Measurements from ENCODE around the gene OR6N2.

The OR6N2 gene

GRCh38 chr1:158809256-158809655, 28.3 kb upstream of the OR6N2 start:
- DNase-seq (ENCODE audit: insufficient read length) (no peak), FAIRE-seq (no peak)
- TF ChIP-seq POLR2A (IDR thresholded peaks at IDR 0.05; ENCODE audit: low read depth, low read length) (no peak), TAF1 (IDR thresholded peaks at IDR 0.05; ENCODE audit: borderline replicate concordance, low read depth, low read length) (no peak), POLR2AphosphoS5 (IDR thresholded peaks at IDR 0.05; ENCODE audit: low read depth, low read length) (no peak)

- TF ChIP-seq TAF1 (IDR thresholded peaks at IDR 0.05; ENCODE audit: borderline replicate concordance, low read depth, low read length) (no peak), POLR2AphosphoS5 (IDR thresholded peaks at IDR 0.05; ENCODE audit: low read depth, low read length) (no peak), POLR2A (IDR thresholded peaks at IDR 0.05; ENCODE audit: low read depth, low read length) (no peak)
- FAIRE-seq (no peak), DNase-seq (ENCODE audit: insufficient read length) (no peak)
Measured at GRCh38 chr1:158806916-158807536, 26.0 kb upstream of the OR6N2 start.

GRCh38 chr1:158803678-158804077, 22.7 kb upstream of the OR6N2 start:
- no peak for TF ChIP-seq POLR2AphosphoS5 (IDR thresholded peaks at IDR 0.05; ENCODE audit: low read depth, low read length)
- TF ChIP-seq TAF1 (IDR thresholded peaks at IDR 0.05; ENCODE audit: borderline replicate concordance, low read depth, low read length), result no peak
- TF ChIP-seq POLR2A (IDR thresholded peaks at IDR 0.05; ENCODE audit: low read depth, low read length), result no peak
- FAIRE-seq (no peak), DNase-seq (ENCODE audit: insufficient read length) (no peak)

GRCh38 chr1:158801396-158801795, 20.4 kb upstream of the OR6N2 start:
- no peak for TF ChIP-seq TAF1 (IDR thresholded peaks at IDR 0.05; ENCODE audit: borderline replicate concordance, low read depth, low read length)
- no peak for DNase-seq (ENCODE audit: insufficient read length)
- FAIRE-seq, result no peak

GRCh38 chr1:158800526-158800925, 19.5 kb upstream of the OR6N2 start:
- TF ChIP-seq POLR2A (IDR thresholded peaks at IDR 0.05; ENCODE audit: low read depth, low read length), result no peak
- no peak for TF ChIP-seq POLR2AphosphoS5 (IDR thresholded peaks at IDR 0.05; ENCODE audit: low read depth, low read length)
- TF ChIP-seq TAF1 (IDR thresholded peaks at IDR 0.05; ENCODE audit: borderline replicate concordance, low read depth, low read length), result no peak
- DNase-seq (ENCODE audit: insufficient read length) (no peak), FAIRE-seq (peak; percentile 5)

GRCh38 chr1:158799689-158800088, 18.7 kb upstream of the OR6N2 start:
- DNase-seq (ENCODE audit: insufficient read length), result no peak
- no peak for TF ChIP-seq POLR2A (IDR thresholded peaks at IDR 0.05; ENCODE audit: low read depth, low read length)
- TF ChIP-seq POLR2AphosphoS5 (IDR thresholded peaks at IDR 0.05; ENCODE audit: low read depth, low read length), result no peak
- no peak for TF ChIP-seq TAF1 (IDR thresholded peaks at IDR 0.05; ENCODE audit: borderline replicate concordance, low read depth, low read length)
- no peak for FAIRE-seq

- TF ChIP-seq POLR2A (IDR thresholded peaks at IDR 0.05; ENCODE audit: low read depth, low read length) (no peak), POLR2AphosphoS5 (IDR thresholded peaks at IDR 0.05; ENCODE audit: low read depth, low read length) (no peak), TAF1 (IDR thresholded peaks at IDR 0.05; ENCODE audit: borderline replicate concordance, low read depth, low read length) (no peak)
- DNase-seq (ENCODE audit: insufficient read length), result no peak
- no peak for FAIRE-seq
Measured at GRCh38 chr1:158798531-158798930, 17.5 kb upstream of the OR6N2 start.

- FAIRE-seq, result no peak
- no peak for DNase-seq (ENCODE audit: insufficient read length)
- TF ChIP-seq POLR2A (IDR thresholded peaks at IDR 0.05; ENCODE audit: low read depth, low read length) (no peak), POLR2AphosphoS5 (IDR thresholded peaks at IDR 0.05; ENCODE audit: low read depth, low read length) (no peak), TAF1 (IDR thresholded peaks at IDR 0.05; ENCODE audit: borderline replicate concordance, low read depth, low read length) (no peak)
Measured at GRCh38 chr1:158794247-158794646, 13.2 kb upstream of the OR6N2 start.

GRCh38 chr1:158793604-158794003, 12.6 kb upstream of the OR6N2 start:
- DNase-seq (ENCODE audit: insufficient read length) (no peak), FAIRE-seq (peak; percentile 5)
- no peak for TF ChIP-seq POLR2A (IDR thresholded peaks at IDR 0.05; ENCODE audit: low read depth, low read length)
- no peak for TF ChIP-seq POLR2AphosphoS5 (IDR thresholded peaks at IDR 0.05; ENCODE audit: low read depth, low read length)
- TF ChIP-seq TAF1 (IDR thresholded peaks at IDR 0.05; ENCODE audit: borderline replicate concordance, low read depth, low read length), result no peak

- DNase-seq (ENCODE audit: insufficient read length) (no peak), FAIRE-seq (no peak)
- no peak for TF ChIP-seq TAF1 (IDR thresholded peaks at IDR 0.05; ENCODE audit: borderline replicate concordance, low read depth, low read length)
- TF ChIP-seq POLR2A (IDR thresholded peaks at IDR 0.05; ENCODE audit: low read depth, low read length), result no peak
- no peak for TF ChIP-seq POLR2AphosphoS5 (IDR thresholded peaks at IDR 0.05; ENCODE audit: low read depth, low read length)
Measured at GRCh38 chr1:158771950-158772866, 8.8 kb downstream of the OR6N2 start, which contains the start of gene OR6N1. TSS of gene OR6N1 (minus strand) at chr1:158772195. CDS start at chr1:158766682, 5,513 bp downstream.

- FAIRE-seq, result no peak
- DNase-seq (ENCODE audit: insufficient read length), result no peak
- TF ChIP-seq TAF1 (IDR thresholded peaks at IDR 0.05; ENCODE audit: borderline replicate concordance, low read depth, low read length) (no peak), POLR2A (IDR thresholded peaks at IDR 0.05; ENCODE audit: low read depth, low read length) (no peak), POLR2AphosphoS5 (IDR thresholded peaks at IDR 0.05; ENCODE audit: low read depth, low read length) (no peak)
Measured at GRCh38 chr1:158754420-158754819, 26.6 kb downstream of the OR6N2 start, which contains the start of gene OR6K6. TSS of gene OR6K6 (plus strand) at chr1:158754720. CDS start at chr1:158754888, 168 bp downstream.
